Heart left ventricle (tissue), 16 donors: ENCODE results near the gene ITPR2. TPM values are rescaled to one million over a fixed set of nuclear protein-coding genes. Genes with fewer than 3 reads are reported as not detected.

Experiments
- ATAC-seq, 4 donors: fragments of 200-7000 bp; cut with Tn5 transposase; one replicate each; pipeline ENCODE4 v1.9.1; 2020 to 2022; ENCODE audit warnings: moderate library complexity in 4 of 4, mild to moderate bottlenecking in 3 of 4, moderate number of reproducible peaks in 1 of 4
- DNase-seq, 5 donors: peaks; one replicate each; pipeline ENCODE4 v3.0.0-alpha.2; 2020
- H3K27ac ChIP-seq, 12 donors: fragments of 200-600 bp; sonication (generic) in 4 of 12; one replicate each; pipeline versions ENCODE4 v1.5.0 to v1.8.0; 2016 to 2022; ENCODE audit warnings: mild to moderate bottlenecking in 2 of 12
- H3K27me3 ChIP-seq, 9 donors: fragments of 200-600 bp; sonication (generic) in 2 of 9; one replicate each; pipeline versions ENCODE4 v1.5.1 to v1.8.0; 2016 to 2022; ENCODE audit warnings: mild to moderate bottlenecking in 3 of 9
- H3K36me3 ChIP-seq, 9 donors: fragments of 200-600 bp; sonication (generic) in 2 of 9; one replicate each; pipeline versions ENCODE4 v1.5.0 to v1.8.0; 2018 to 2022; ENCODE audit warnings: mild to moderate bottlenecking in 2 of 9
- H3K4me1 ChIP-seq, 12 donors: fragments of 200-600 bp; sonication (generic) in 4 of 12; one replicate each; pipeline versions ENCODE4 v1.5.0 to v1.8.0; 2016 to 2022; ENCODE audit warnings: mild to moderate bottlenecking in 3 of 12
- H3K4me3 ChIP-seq, 12 donors: fragments of 200-600 bp; sonication (generic) in 4 of 12; one replicate each; pipeline versions ENCODE4 v1.5.0 to v1.8.0; 2017 to 2022; ENCODE audit warnings: mild to moderate bottlenecking in 9 of 12, moderate library complexity in 4 of 12
- H3K9me3 ChIP-seq, 12 donors: fragments of 200-600 bp; sonication (generic) in 4 of 12; one replicate each; pipeline versions ENCODE4 v1.5.0 to v1.8.0; 2016 to 2022; ENCODE audit warnings: mild to moderate bottlenecking in 1 of 12
- CTCF ChIP-seq, 12 donors: fragments of 200-600 bp; sonication (generic) in 4 of 12; IDR thresholded peaks; one replicate each; pipeline versions ENCODE4 v1.5.0 to v1.8.0; 2018 to 2022; ENCODE audit warnings: antibody characterized with exemption in 12 of 12, mild to moderate bottlenecking in 5 of 12
- POLR2A ChIP-seq, 2 donors: fragments of 450-650 bp; IDR thresholded peaks; one replicate each; pipeline ENCODE4 v1.6.1; 2017; ENCODE audit warnings: antibody characterized with exemption in 2 of 2, mild to moderate bottlenecking in 2 of 2, moderate library complexity in 2 of 2
- WGBS, 4 donors: extraction: QIAGEN DNeasy Blood & Tissue Kit in 2 of 4; methylation state at CpG; one replicate each; pipeline versions ENCODE4 v1.1.5 to v1.1.7; 2013 to 2018; 5-methylcytosine and 5-hydroxymethylcytosine counted together
- intact Hi-C, 10 donors: fragments of 100-400 bp; cut with DNase I; formaldehyde crosslinking; loops; one replicate each; pipeline versions ENCODE4 v1.11.1 to v1.14.2; 2022
- polyA plus RNA-seq, 2 donors: library from polyadenylated mRNA; stranded (reverse); fragments of 200-250 nt; gene quantifications; one replicate each; pipeline ENCODE4 v1.2.3, GENCODE V29; 2013
- total RNA-seq, 9 donors: library from RNA; depleted of rRNA in 2 of 9; stranded (reverse); fragments of >200 nt in 2 of 9; fragmentation: NEBNext Ultra II Directional in 3 of 9; extraction: Animal tissue kit (Norgen Biotek cat#: 25700) in 3 of 9; gene quantifications; one replicate each; pipeline versions ENCODE4 v1.1.0 to v1.2.4, GENCODE V29; 2016 to 2023
- donor health status: ischemic (EF 13 %, LVEDD 7.1; RV severe dilation, severe dysfunction).
- donor health status: healthy with polysubstance abuse.
- donor health status: DM: no; HTN: yes; CAD: no.
- donor health status: DM: no; HTN: no; CAD: no.
- donor health status: ischemic (EF 25% LVEDD 6.9; RV normal size, moderate dysfunction).
- donor health status: ischemic (EF 25% LVEDD 5.7; RV mildly dilated, moderate dysfunction).
- donor health status: healthy.
- donor health status: DM: yes; HTN: yes; CAD: no.
- donor health status: ischemic (EF 35%, LVEDD 5.7; RV mildly dilated, moderate dysfunction).
- donor health status: nonischemic (EF 11% LVEDD 7.7; RV severe dilation, severe dysfunction).
- donor health status: DM: yes; HTN: yes; CAD: no.
- donor health status: PGD.
- donor health status: ischemic (EF 29% LVEDD 5.4; RV normal size, mild dysfunction).
- donor health status: nonischemic (EF 23%, LVEDD 6.1; RV moderate dilation, normal function).

The ITPR2 gene
- total and polyA plus RNA-seq, 11 donors, result 3.4 to 45.6 (median 11.8) TPM

GRCh38 chr12:26694402-26694801 lies 138.6 kb downstream of the ITPR2 start:
- no peak overlapping the region for H3K4me3 ChIP-seq
- 98 to 99% (median 98%) methylated on average over 2 of the region's 2 CpGs for WGBS, 4 donors
- no peak for TF ChIP-seq POLR2A (IDR thresholded peaks at IDR 0.05)
- TF ChIP-seq CTCF (IDR thresholded peaks at IDR 0.05), result no peak
- H3K9me3 ChIP-seq, result no peaks in the 10 kb centered on the region
- H3K36me3 ChIP-seq, result peaks cover 0 to 55% (median 28%) of the 10 kb centered on the region in 9 donors
- H3K4me1 ChIP-seq, result no peaks in the 10 kb centered on the region
- H3K27ac ChIP-seq, result no peak overlapping the region
- no peaks in the 10 kb centered on the region for H3K27me3 ChIP-seq
- ATAC-seq, result no peak
- DNase-seq, result no peak
- intact Hi-C loops, result no loop called here

- intact Hi-C loops, result no loop called here
- H3K36me3 ChIP-seq, result peaks cover 0 to 53% (median 27%) of the 10 kb centered on the region in 9 donors
- no peak for ATAC-seq
- no peaks in the 10 kb centered on the region for H3K27me3 ChIP-seq
- H3K9me3 ChIP-seq, result no peaks in the 10 kb centered on the region
- no peak overlapping the region for H3K27ac ChIP-seq
- no peak for DNase-seq
- H3K4me3 ChIP-seq, result no peak overlapping the region
- 86 to 91% (median 87%) methylated on average over 4 of the region's 4 CpGs for WGBS, 4 donors
- no peak for TF ChIP-seq POLR2A (IDR thresholded peaks at IDR 0.05)
- H3K4me1 ChIP-seq, result no peaks in the 10 kb centered on the region
Observed at GRCh38 chr12:26692407-26692806, 140.6 kb downstream of the ITPR2 start.

GRCh38 chr12:26691234-26691970 lies 141.6 kb downstream of the ITPR2 start:
- DNase-seq (no peak), ATAC-seq (no peak)
- H3K36me3 ChIP-seq, result peaks cover 0 to 50% (median 26%) of the 10 kb centered on the region in 9 donors
- no peaks in the 10 kb centered on the region for H3K9me3 ChIP-seq
- H3K27ac ChIP-seq, result no peak overlapping the region
- intact Hi-C loops, result no loop called here
- H3K27me3 ChIP-seq, result no peaks in the 10 kb centered on the region
- WGBS, 4 donors, result 84 to 89% (median 87%) methylated on average over 15 of the region's 15 CpGs
- H3K4me1 ChIP-seq, result no peaks in the 10 kb centered on the region
- TF ChIP-seq POLR2A (IDR thresholded peaks at IDR 0.05) (no peak), CTCF (IDR thresholded peaks at IDR 0.05) (no peak)
- H3K4me3 ChIP-seq, result no peak overlapping the region

- no peak for DNase-seq
- 98 to 100% (median 99%) methylated on average over 1 of the region's 1 CpG for WGBS, 4 donors
Observed at GRCh38 chr12:26690601-26691000, 142.4 kb downstream of the ITPR2 start.

More at GRCh38 chr12:26690601-26691000, 142.4 kb downstream of the ITPR2 start:
- Histone ChIP-seq H3K4me1 (no peaks in the 10 kb centered on the region), H3K36me3 (peaks cover 0 to 50% (median 26%) of the 10 kb centered on the region in 9 donors), H3K4me3 (no peak overlapping the region), H3K9me3 (no peaks in the 10 kb centered on the region), H3K27ac (no peak overlapping the region), H3K27me3 (no peaks in the 10 kb centered on the region)
- TF ChIP-seq POLR2A (IDR thresholded peaks at IDR 0.05) (no peak), CTCF (IDR thresholded peaks at IDR 0.05) (no peak)
- intact Hi-C loops, result no loop called here
- no peak for ATAC-seq
